ENCODE results near the gene NDUFA1.
"Not testable (repeated sequence)": the region's sequence is repeated elsewhere in the genome, so short reads cannot be mapped to it uniquely, and the experiment has no call there.

The NDUFA1 gene

DNA sequence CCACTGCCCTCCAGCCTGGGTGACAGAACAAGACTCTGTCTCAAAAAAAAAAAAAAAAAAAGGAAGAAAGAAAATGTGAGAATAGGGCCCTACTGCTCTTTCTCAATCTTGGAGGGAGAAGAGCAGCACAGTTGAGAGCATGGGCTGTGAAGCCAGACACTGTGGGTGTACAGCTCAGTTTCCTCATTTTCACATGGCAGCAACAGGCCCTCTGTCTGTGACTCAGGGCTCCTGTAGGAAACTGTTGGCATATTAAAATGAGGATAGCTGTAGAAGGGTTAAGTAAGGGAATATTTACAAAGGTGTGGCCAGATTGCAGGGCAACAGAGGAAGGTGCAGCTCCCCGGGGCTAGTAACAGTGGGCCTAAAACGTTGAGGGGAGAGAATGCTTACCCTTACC lies 27.5 kb downstream of the NDUFA1 start:
- in situ Hi-C loops (cut with HindIII; ENCODE audit: low sequenced_read_pairs): no loop called here

DNA sequence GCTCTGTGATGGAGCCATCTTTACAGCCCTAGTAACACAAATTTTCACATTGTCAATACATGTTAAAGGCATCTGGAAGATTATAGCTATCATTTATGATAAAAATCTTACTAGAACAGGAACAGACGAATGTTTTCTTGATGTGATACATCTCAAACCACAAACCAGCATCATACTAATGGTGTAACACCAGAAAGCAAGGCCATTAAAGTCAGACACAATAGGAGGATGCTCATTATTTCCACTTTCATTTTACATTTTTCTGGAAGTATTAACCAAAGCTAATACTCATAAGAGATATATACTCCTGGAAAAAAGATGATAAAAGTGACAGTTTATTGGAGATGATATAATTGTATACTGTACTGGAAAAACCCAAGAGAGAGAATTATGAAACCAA lies 29.3 kb downstream of the NDUFA1 start:
- in situ Hi-C loops (cut with HindIII; ENCODE audit: low sequenced_read_pairs): no loop called here

DNA sequence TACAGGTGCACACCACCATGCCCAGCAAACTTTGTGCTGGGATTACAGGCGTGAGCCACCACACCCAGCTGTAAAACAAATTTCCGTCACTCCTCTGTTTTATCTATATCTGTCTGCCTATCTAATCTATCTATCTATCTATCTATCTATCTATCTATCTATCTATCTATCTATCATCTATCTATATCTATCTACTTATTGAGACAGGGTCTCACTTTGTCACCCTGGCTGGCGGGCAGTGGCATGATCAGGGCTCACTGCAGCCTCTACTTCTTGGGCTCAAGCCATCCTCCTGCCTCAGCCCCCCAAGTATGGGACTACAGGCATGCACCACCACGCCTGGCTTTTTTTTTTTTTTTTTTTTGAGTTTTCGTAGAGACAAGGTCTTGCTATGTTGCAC lies 44.7 kb downstream of the NDUFA1 start:
- in situ Hi-C loops (cut with HindIII; ENCODE audit: low sequenced_read_pairs): no loop called here

DNA sequence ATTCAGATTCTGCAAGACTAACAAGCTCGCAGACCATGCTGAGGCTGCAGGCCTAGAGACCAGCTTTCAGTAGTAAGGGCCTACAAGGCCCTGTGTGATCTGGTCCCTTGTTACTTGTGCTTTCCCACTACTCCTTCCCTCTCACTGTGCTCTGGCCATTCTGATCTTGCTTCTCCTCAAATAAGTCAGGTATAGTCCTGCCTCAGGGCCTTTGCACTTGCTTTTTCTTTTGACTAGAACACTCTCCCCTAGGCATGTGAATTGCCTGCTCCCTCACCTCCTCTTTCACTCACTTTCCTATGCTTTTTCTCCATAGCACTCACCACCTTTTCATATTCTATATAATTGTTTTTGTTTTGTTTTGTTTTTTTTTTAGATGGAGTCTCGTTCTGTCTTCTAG lies 46.2 kb downstream of the NDUFA1 start:
- in situ Hi-C loops (cut with HindIII; ENCODE audit: low sequenced_read_pairs): no loop called here

DNA sequence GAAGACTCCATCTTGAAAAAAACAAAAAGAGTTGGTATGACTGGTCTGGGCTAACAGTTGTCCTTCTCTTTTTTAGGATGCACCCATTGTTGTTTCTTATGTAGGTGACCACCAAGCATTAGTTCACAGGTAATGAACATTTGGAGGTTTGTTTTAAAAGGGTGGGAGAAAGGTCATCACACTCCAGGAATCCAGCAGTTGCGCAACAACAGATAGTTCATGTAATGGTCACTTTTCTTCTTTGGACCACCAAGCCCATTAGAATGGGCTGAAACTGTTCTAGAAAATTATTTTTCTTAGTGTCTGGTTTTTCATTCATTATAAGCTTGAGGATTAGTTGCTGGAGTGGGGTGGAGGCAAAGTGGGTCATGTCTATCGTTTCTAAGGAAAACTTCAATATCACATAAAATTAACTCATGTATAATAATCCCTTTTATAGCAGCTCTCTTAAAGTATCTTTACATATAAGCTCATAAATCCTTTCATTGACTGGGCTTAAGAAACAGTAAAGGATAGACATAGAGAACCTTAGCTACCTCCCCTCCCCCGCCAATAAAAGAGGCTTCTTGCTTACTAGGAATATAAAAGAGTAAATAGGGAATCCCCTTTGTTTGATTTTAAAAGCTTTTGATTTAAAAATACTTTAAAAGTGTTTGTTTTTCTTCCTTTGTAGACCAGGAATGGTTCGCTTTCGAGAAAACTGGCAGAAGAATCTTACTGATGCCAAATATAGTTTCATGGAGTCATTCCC lies 48.4 kb downstream of the NDUFA1 start:
- in situ Hi-C loops (cut with HindIII; ENCODE audit: low sequenced_read_pairs): no loop called here

DNA sequence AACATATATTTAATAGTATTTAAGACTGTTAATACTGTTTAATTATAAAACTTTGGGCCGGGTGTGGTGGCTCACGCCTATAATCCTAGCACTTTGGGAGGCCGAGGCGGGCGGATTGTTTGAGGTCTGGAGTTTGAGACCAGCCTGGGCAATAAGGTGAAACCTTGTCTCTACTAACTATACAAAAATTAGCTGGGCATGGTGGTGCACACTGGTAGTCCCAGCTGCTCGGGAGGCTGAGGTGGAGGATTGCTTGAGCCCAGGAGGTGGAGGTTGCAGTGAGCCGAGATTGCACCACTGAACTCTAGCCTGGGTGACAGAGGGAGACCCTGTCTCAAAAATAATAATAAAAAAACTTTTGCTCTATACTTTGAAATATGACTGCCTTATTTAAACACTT lies 50.8 kb downstream of the NDUFA1 start:
- in situ Hi-C loops (cut with HindIII; ENCODE audit: low sequenced_read_pairs): not testable (repeated sequence)
